SU-DHL-6 (cell line): ENCODE measurements around the gene SUMO1.

Source experiments
- CTCF ChIP-seq: fragments of 200-600 bp; sonication (generic); IDR thresholded peaks from one replicate; pipeline ENCODE4 v1.5.1; 2017; ENCODE audit warnings: antibody characterized with exemption, mild to moderate bottlenecking, low read length, moderate library complexity; ENCODE audit not compliant: insufficient read depth, poor library complexity, severe bottlenecking
- EZH2phosphoT487 ChIP-seq: fragments of 200-600 bp; sonication (generic), shearing (Covaris generic); conservative IDR thresholded peaks from 2 replicates; pipeline ENCODE4 v1.6.1; 2018; ENCODE audit warnings: mild to moderate bottlenecking, antibody characterized with exemption, low read length, moderate library complexity, mixed read lengths

DNA sequence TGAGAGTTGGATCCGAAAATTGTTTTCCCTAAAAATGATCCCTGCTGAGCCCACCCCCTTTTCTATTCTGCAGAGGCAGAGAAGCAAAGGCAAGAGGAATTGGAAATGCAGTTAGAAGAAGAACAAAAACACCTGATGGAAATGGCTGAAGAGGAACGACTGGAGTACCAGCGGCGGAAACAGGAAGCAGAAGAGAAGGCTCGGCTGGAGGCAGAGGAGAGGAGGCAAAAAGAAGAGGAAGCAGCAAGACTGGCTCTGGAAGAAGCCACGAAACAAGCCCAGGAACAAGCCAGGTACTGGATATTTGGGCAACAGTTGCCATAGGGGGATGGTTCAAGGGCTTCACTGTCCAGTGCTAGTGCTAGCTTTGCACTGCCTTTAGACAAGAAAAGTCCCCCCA is 41.7 kb downstream of the SUMO1 start:
- no peak for TF ChIP-seq CTCF
- no peak for TF ChIP-seq EZH2phosphoT487
